Naive B cell (primary cell): Measurements from ENCODE around the gene PCBP3. TPM values are rescaled to one million over a fixed set of nuclear protein-coding genes. Genes with fewer than 3 reads are reported as not detected.
"Not testable (repeated sequence)": the region's sequence is repeated elsewhere in the genome, so short reads cannot be mapped to it uniquely, and the experiment has no call there.

ENCODE experiments used
- ATAC-seq, 2 donors: fragments of 150-1000 bp; cut with Tn5 transposase; 2 replicates each; pipeline ENCODE4 v1.10.0; 2021; ENCODE audit warnings: low read depth in 2 of 2, mild to moderate bottlenecking in 2 of 2, moderate library complexity in 2 of 2
- DNase-seq: peaks from one replicate; pipeline ENCODE4 v3.0.0; 2022
- H3K27ac Mint-ChIP-seq, 6 donors: one replicate each; pipeline ENCODE4 v1.8.0; 2020 to 2022; ENCODE audit warnings: mild to moderate bottlenecking in 6 of 6, mixed read lengths in 6 of 6, moderate library complexity in 5 of 6, inconsistent platforms in 2 of 6
- H3K27me3 Mint-ChIP-seq, 3 donors: one replicate each; pipeline ENCODE4 v1.8.0; 2021 to 2022; ENCODE audit warnings: mixed read lengths in 3 of 3, mild to moderate bottlenecking in 1 of 3
- H3K36me3 Mint-ChIP-seq, 2 donors: one replicate each; pipeline ENCODE4 v1.8.0; 2020 to 2022; ENCODE audit warnings: mixed read lengths in 2 of 2, inconsistent platforms in 1 of 2, mild to moderate bottlenecking in 1 of 2
- H3K4me1 Mint-ChIP-seq, 3 donors: one replicate each; pipeline ENCODE4 v1.8.0; 2020 to 2022; ENCODE audit warnings: mixed read lengths in 3 of 3, inconsistent platforms in 1 of 3, mild to moderate bottlenecking in 1 of 3, moderate library complexity in 1 of 3
- H3K4me3 Mint-ChIP-seq, 8 donors: one replicate each; pipeline ENCODE4 v1.8.0; 2020 to 2022; ENCODE audit warnings: mild to moderate bottlenecking in 8 of 8, mixed read lengths in 8 of 8, moderate library complexity in 8 of 8, inconsistent platforms in 2 of 8
- H3K9me3 Mint-ChIP-seq, 7 donors: one replicate each; pipeline ENCODE4 v1.8.0; 2020 to 2022; ENCODE audit warnings: mixed read lengths in 7 of 7, mild to moderate bottlenecking in 5 of 7, inconsistent platforms in 2 of 7, moderate library complexity in 1 of 7
- polyA plus RNA-seq, 6 donors: library from polyadenylated mRNA; unstranded; fragments of 300-500 nt; fragmentation: Illumina TruSeq; gene quantifications; one replicate each; pipeline ENCODE4 v1.2.3, GENCODE V29; 2021; ENCODE audit warnings: low read depth in 6 of 6

The PCBP3 gene
- polyA plus RNA-seq, 6 donors from 2014 or later: 0.60 to 1.5 (median 0.93) TPM; not detected in 2

DNA sequence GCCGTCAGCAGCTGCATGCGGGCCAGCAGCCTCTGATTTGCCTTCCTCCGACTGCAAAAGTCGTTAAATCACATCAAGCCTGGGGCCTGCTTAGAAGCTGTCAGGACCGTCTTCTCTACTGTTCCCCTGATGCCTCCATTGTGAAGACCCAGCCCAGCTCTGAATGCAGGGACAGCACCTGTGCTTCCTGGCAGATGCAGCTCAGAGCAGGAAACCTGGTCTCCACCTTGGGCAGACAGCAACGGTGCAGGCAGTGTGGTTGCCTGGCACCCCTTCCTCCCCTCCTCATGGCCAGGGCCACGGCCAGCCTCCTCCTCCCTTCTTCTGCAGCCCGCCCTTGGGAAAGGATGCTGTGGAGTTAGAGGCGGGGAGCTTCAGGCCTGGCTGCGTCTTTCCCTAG, 245.7 kb downstream of the PCBP3 start:
- DNase-seq: no peak
- peaks cover 16 to 53% (median 23%) of the 10 kb centered on the region in 3 donors for H3K4me1 Mint-ChIP-seq

DNA sequence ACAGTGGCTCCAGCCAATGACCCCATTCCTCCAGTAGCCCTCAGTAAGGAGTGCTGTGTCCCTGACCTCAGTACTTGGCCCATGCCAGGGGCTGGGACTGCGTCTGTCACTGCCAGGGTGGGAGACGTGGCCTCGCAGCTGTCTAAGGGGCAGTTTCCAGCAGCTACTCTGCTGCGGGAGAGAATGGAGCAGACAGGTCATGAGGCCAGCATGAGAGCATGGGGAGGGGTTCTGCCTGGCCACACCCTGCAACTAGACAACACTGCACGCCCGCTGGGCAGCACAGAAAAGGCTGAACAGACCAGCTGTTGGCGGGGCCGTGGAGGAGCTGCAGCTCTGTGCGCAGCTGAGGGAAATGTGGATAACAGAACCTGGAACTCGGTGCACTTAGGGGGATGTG, 246.4 kb downstream of the PCBP3 start:
- H3K4me1 Mint-ChIP-seq: peaks cover 16 to 53% (median 23%) of the 10 kb centered on the region in 3 donors
- peaks cover 0 to 7% of the 10 kb centered on the region in 2 donors for H3K36me3 Mint-ChIP-seq
- H3K9me3 Mint-ChIP-seq: peaks cover 0 to 3% (median 0%) of the 10 kb centered on the region in 7 donors
- no peak overlapping the region for H3K27ac Mint-ChIP-seq
- ATAC-seq (no peak), DNase-seq (no peak)
- H3K27me3 Mint-ChIP-seq: peaks cover 0 to 19% (median 18%) of the 10 kb centered on the region in 3 donors
- no peak overlapping the region for H3K4me3 Mint-ChIP-seq

More for the DNA sequence above, 245.7 kb downstream of the PCBP3 start:
- no peak overlapping the region for H3K27ac Mint-ChIP-seq
- H3K9me3 Mint-ChIP-seq: peaks cover 0 to 3% (median 0%) of the 10 kb centered on the region in 7 donors
- H3K27me3 Mint-ChIP-seq: peaks cover 0 to 20% (median 18%) of the 10 kb centered on the region in 3 donors
- H3K4me3 Mint-ChIP-seq: peak overlapping the region in 2 of 8 donors; percentile 10 to 49
- peaks cover 0 to 7% of the 10 kb centered on the region in 2 donors for H3K36me3 Mint-ChIP-seq
- no peak for ATAC-seq

GRCh38 chr21:45891388-45892155, 248.0 kb downstream of the PCBP3 start:
- H3K27ac Mint-ChIP-seq: peak overlapping the region in 3 of 6 donors; percentile 54 to 86 (median 78)
- no peak for ATAC-seq

DNA sequence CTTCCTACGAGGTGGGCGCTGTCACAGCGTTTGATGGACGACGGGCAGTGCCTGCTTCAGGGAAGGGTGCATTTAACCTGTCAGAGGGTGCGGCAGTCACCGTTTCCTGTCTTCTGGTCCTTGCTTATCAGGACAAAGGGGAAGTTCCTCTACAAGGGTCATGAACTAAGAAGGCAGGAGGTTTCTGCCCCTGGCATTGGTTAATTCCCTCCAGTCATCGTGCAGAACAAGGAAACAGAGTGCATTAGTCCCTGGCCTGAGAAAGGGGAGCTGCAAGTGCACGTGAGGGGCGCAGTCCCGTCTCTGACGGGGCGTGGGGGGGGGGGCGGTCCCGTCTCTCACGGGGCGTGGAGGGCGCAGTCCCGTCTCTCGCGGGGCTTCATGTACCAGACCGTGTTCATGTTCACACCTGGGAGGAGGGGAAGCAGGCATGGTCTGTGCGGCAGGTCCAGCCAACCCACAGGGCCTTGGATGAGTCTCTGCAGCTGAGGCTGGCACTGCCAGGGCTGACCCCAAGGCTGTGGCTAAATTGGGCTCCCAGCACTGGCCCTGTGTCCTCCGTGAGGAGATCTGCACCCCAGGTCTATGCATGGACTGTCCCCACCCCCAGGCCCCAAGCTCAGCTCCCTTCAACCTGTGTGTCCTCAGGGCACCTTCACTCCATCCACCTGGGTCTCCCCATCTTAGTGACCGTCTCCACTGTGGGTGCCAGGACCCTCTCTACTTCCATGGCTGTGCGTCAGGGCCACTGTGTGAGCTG, 248.8 kb downstream of the PCBP3 start:
- H3K27me3 Mint-ChIP-seq: peaks cover 0 to 19% (median 8%) of the 10 kb centered on the region in 3 donors
- H3K4me3 Mint-ChIP-seq: peak overlapping the region in 7 of 8 donors; percentile 31 to 83 (median 66)
- H3K9me3 Mint-ChIP-seq: no peaks in the 10 kb centered on the region
- DNase-seq (peak; percentile 17), ATAC-seq (peak; percentile 51 to 63)
- H3K4me1 Mint-ChIP-seq: peaks cover 8 to 31% (median 12%) of the 10 kb centered on the region in 3 donors
- H3K36me3 Mint-ChIP-seq: no peaks in the 10 kb centered on the region
- peak overlapping the region in 2 of 6 donors; percentile 78 to 86 for H3K27ac Mint-ChIP-seq

More at GRCh38 chr21:45891388-45892155, 248.0 kb downstream of the PCBP3 start:
- no peaks in the 10 kb centered on the region for H3K36me3 Mint-ChIP-seq
- H3K4me1 Mint-ChIP-seq: peaks cover 8 to 38% (median 12%) of the 10 kb centered on the region in 3 donors
- H3K4me3 Mint-ChIP-seq: peak overlapping the region in 4 of 8 donors; percentile 31 to 66 (median 50)
- H3K27me3 Mint-ChIP-seq: peaks cover 0 to 19% (median 8%) of the 10 kb centered on the region in 3 donors
- no peaks in the 10 kb centered on the region for H3K9me3 Mint-ChIP-seq
- no peak for DNase-seq

- H3K36me3 Mint-ChIP-seq: no peaks in the 10 kb centered on the region
- ATAC-seq (no peak), DNase-seq (no peak)
- H3K27me3 Mint-ChIP-seq: peaks cover 0 to 19% (median 8%) of the 10 kb centered on the region in 3 donors
- no peaks in the 10 kb centered on the region for H3K9me3 Mint-ChIP-seq
- H3K4me1 Mint-ChIP-seq: peaks cover 8 to 26% (median 12%) of the 10 kb centered on the region in 3 donors
- no peak overlapping the region for H3K27ac Mint-ChIP-seq
- peak overlapping the region in 3 of 8 donors; percentile 22 to 83 (median 59) for H3K4me3 Mint-ChIP-seq
Measured at GRCh38 chr21:45892916-45893739, 249.6 kb downstream of the PCBP3 start.

DNA sequence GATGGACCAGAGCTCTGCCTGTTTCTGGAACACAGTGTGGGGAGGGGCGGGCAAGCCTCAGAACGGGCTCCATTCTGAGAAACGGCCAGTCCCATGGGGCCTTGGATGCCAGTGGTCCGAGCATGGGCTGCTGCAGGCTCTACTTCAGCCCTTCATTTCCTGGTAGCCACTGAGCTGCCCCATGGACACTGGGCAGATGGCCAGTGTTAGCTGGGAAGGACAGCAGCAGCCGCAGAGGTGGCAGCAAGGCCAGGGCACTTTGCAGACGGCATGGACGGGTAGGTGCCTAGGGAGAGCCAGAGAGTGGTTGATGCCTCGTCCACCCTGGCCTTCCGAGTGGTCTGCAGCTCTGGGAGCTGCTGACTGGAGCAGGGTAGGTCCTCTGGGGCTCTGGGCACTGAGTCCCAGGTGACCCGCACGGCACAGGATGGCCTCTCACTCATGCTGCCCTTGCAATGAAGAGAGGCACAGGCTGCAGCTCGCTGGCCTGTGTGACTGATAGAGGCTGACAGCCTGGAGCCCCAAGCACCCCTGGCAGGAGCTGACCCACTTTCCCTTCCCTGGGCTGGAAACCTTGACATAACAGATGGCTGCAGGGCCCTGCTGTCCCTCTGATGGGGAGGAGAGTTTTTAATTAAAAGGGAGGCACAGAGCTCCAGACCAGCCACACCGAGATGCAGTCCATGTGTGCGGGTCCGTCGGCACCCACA, 250.4 kb downstream of the PCBP3 start:
- H3K27me3 Mint-ChIP-seq: peaks cover 0 to 19% (median 4%) of the 10 kb centered on the region in 3 donors
- H3K4me3 Mint-ChIP-seq: peak overlapping the region in 1 of 8 donors; percentile 61
- peaks cover 8 to 25% (median 12%) of the 10 kb centered on the region in 3 donors for H3K4me1 Mint-ChIP-seq
- H3K9me3 Mint-ChIP-seq: no peaks in the 10 kb centered on the region
- no peaks in the 10 kb centered on the region for H3K36me3 Mint-ChIP-seq
- DNase-seq (no peak), ATAC-seq (no peak)
- no peak overlapping the region for H3K27ac Mint-ChIP-seq

- peaks cover 0 to 19% (median 0%) of the 10 kb centered on the region in 3 donors for H3K27me3 Mint-ChIP-seq
- H3K27ac Mint-ChIP-seq: no peak overlapping the region
- no peak overlapping the region for H3K4me3 Mint-ChIP-seq
- no peaks in the 10 kb centered on the region for H3K9me3 Mint-ChIP-seq
- no peak for DNase-seq
- peaks cover 8 to 22% (median 12%) of the 10 kb centered on the region in 3 donors for H3K4me1 Mint-ChIP-seq
- no peak for ATAC-seq
- H3K36me3 Mint-ChIP-seq: no peaks in the 10 kb centered on the region
Measured at GRCh38 chr21:45894450-45894825, 250.9 kb downstream of the PCBP3 start.

- Mint-ChIP-seq H3K27me3 (peaks cover 0 to 19% (median 0%) of the 10 kb centered on the region in 3 donors), H3K36me3 (no peaks in the 10 kb centered on the region), H3K9me3 (no peaks in the 10 kb centered on the region), H3K4me3 (peak overlapping the region in 1 of 8 donors; percentile 30), H3K27ac (no peak overlapping the region), H3K4me1 (peaks cover 8 to 20% (median 12%) of the 10 kb centered on the region in 3 donors)
- no peak for ATAC-seq
- DNase-seq: no peak
Measured at GRCh38 chr21:45894906-45895777, 251.6 kb downstream of the PCBP3 start.

- Mint-ChIP-seq H3K4me3 (no peak overlapping the region), H3K36me3 (no peaks in the 10 kb centered on the region), H3K27me3 (peaks cover 0 to 13% (median 0%) of the 10 kb centered on the region in 3 donors), H3K4me1 (peaks cover 8 to 17% (median 12%) of the 10 kb centered on the region in 3 donors), H3K27ac (no peak overlapping the region), H3K9me3 (no peaks in the 10 kb centered on the region)
- ATAC-seq (no peak), DNase-seq (no peak)
Measured at GRCh38 chr21:45895778-45896370, 252.3 kb downstream of the PCBP3 start.

GRCh38 chr21:45896431-45896830, 252.9 kb downstream of the PCBP3 start:
- not testable (repeated sequence) for H3K4me3 Mint-ChIP-seq, ATAC-seq, DNase-seq, H3K27me3 Mint-ChIP-seq, H3K27ac Mint-ChIP-seq, H3K36me3 Mint-ChIP-seq, H3K9me3 Mint-ChIP-seq
- H3K4me1 Mint-ChIP-seq: peaks cover 8 to 16% (median 12%) of the 10 kb centered on the region in 3 donors

DNA sequence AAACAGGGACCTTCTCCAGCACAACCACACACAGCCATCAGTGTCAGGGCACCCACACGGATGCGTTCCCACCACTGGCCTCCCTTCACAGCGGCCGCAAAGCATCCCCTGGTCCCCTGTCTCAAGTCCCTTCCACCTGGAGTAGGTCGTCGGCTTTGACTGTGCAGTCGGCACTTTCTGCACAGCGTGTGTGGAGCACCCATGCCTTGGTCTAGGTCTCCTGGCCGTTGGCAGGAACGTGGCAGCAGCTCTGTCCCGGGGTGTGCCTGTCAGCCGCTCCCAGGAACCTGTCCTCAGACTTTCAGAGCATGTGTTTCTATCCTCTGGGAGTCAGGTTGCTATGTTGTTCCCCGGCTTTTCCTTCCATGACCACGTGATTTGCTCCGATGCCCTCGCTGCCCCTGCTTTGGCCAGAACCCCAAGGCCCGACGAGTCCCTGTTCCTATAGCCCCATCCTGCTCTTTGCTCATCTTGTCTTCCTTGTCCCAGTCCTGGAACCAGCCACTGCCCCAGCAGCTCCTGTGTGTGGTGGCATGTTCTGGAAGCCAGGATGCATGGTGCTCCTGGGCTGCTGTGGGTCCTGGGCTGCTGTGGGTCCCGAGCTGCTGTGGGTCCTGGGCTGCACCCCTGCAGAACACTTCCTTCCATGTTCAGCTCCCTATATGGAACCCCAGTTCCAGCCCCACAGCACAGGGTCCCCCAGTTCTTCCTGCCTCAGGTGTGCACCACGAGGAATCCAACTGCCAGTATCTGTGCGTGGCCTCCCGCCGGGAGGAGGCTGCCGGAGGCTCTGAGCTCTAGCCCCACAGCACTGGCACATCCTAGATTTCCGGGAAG, 253.9 kb downstream of the PCBP3 start:
- H3K9me3 Mint-ChIP-seq: no peaks in the 10 kb centered on the region
- ATAC-seq (no peak), DNase-seq (no peak)
- peaks cover 0 to 7% (median 5%) of the 10 kb centered on the region in 3 donors for H3K4me1 Mint-ChIP-seq
- no peaks in the 10 kb centered on the region for H3K27me3 Mint-ChIP-seq
- H3K27ac Mint-ChIP-seq: peak overlapping the region in 1 of 6 donors; percentile 78
- no peaks in the 10 kb centered on the region for H3K36me3 Mint-ChIP-seq
- no peak overlapping the region for H3K4me3 Mint-ChIP-seq
